MM.1S (cell line): Measurements from ENCODE around the gene FXYD4.

Experiments used
- EZH2 ChIP-seq: fragments of 300-600 bp; sonication (generic); optimal IDR thresholded peaks from 2 replicates; pipeline ENCODE3; 2017; ENCODE audit warnings: low read depth, mild to moderate bottlenecking, antibody characterized with exemption, low read length, mixed read lengths
- TF ChIP-seq, protein P1 (sequence below): fragments of 300-600 bp; sonication (generic); IDR thresholded peaks from 2 replicates; pipeline ENCODE4 v1.5.1; 2016; ENCODE audit warnings: antibody characterized with exemption, low read length, mixed read lengths

DNA sequence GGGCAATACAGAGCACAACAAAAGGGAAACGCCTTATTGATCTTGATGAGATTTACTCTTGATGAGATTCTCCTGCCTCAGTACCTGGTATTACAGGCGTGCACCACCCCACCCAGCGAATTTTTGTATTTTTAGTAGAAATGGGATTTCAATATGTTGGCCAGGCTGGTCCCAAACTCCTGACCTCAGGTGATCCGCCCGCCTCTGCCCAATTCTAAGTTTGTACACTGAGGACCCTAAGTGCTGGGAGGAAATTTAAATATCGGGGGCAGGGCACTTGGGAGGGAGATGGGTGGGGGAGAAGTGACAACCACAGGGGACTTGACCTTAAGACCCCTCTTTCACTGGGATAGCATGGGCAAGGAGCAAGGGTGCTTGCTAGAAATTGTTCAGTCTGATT lies 23.4 kb downstream of the FXYD4 start:
- TF ChIP-seq, protein P1, sequence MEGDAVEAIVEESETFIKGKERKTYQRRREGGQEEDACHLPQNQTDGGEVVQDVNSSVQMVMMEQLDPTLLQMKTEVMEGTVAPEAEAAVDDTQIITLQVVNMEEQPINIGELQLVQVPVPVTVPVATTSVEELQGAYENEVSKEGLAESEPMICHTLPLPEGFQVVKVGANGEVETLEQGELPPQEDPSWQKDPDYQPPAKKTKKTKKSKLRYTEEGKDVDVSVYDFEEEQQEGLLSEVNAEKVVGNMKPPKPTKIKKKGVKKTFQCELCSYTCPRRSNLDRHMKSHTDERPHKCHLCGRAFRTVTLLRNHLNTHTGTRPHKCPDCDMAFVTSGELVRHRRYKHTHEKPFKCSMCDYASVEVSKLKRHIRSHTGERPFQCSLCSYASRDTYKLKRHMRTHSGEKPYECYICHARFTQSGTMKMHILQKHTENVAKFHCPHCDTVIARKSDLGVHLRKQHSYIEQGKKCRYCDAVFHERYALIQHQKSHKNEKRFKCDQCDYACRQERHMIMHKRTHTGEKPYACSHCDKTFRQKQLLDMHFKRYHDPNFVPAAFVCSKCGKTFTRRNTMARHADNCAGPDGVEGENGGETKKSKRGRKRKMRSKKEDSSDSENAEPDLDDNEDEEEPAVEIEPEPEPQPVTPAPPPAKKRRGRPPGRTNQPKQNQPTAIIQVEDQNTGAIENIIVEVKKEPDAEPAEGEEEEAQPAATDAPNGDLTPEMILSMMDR = no peak
- no peak for TF ChIP-seq EZH2
